HG03139 (cell line): Measurements from ENCODE around the gene EXOG.

ENCODE experiments used
- ATAC-seq: cut with Tn5 transposase; IDR thresholded peaks from one replicate; pipeline ENCODE4 v1.9.1; 2021; ENCODE audit not compliant: unreplicated experiment

EXOG gene

DNA sequence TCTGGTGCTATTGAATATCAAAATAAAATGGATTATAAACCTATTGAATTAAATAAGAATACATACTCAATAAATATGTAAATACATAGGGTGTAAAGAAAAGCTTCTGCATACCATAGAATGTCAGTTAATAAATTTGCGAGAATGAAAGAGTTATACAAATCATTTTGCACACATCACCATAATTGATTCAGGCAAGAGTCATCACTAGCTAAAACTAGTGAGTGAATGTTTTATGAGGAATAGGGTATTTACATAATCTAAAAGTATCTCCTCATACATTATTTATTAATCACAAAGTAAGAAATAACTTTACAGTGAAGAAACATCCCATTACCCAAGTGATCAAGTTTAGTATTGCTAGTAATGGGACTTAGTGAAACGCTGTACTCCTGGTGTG is 13.6 kb downstream of the EXOG start:
- no peak for ATAC-seq

DNA sequence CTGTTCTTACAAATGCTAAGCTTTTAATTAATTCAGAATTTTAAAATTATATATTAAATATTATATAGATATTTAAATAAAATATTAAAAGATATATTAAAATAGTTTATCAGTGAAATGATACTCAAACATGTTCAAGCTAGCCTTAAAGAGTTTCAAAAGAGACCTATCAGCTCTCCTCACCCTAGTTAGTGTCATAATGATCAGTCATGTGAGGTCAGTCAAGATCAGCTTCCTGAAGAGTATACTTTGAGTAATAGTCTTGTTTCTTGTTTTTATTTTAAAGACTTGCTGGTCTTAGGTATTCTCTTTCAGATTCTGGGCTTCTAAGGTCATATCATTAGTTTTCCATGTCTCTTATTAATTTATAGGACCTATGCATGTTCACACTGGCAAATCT is 14.5 kb downstream of the EXOG start:
- ATAC-seq: no peak

DNA sequence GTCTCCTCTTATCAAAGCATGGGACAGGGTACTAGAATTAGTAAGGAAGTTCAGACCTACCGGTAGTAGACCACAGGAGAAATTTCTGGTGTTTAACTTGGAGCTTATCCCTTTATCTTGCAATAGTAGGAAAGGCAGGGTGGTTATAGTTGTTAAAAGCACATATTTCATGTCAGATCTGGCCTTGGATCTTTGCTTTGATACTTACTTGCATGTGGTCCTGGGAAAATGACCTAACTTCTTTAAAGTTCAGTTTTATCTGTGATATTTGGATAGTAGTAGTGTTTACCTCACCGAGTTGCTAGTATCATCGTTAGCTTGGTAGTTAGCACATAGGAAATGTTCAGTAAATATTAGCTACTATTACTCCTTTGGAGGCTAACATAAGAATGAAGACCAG is 15.4 kb downstream of the EXOG start:
- no peak for ATAC-seq

DNA sequence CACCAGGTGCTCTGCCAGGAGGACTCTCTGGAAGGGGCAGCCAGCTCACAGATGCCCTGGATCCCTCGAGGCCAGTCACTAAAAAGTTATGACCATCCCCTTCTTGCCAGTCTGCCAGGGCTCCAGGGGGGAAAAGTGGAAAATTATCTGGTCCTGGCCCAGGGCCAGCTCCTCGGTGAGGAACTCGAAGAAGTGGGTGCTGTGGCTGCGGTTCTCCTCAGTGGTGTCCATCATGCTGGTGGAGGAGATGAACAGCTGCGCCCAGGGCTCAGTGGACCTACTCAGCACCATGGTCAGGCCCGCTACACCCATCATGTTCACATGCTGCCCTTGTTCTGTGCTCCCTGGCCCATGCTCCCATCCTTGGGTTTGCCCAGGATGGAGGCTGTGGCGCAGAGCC is 19.2 kb downstream of the EXOG start:
- no peak for ATAC-seq

DNA sequence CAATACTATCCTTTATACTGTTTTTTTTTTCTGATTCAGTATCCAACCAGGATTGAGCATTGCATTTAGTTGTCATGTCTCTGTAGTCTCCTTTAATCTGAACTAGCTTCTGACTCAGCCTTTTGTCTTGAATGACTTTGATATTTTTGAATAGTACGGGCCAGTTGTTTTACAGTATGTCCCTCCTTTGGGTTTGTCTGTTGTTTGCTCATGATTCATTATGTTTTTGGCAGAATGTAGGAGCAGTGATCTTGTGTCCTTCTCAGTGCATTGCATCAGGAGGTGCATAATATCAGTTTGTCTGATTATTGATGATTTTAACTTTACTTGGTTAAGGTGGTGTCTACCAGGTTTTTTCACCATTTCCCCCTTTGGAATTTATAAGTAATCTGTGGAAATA is 20.5 kb downstream of the EXOG start:
- ATAC-seq: no peak

DNA sequence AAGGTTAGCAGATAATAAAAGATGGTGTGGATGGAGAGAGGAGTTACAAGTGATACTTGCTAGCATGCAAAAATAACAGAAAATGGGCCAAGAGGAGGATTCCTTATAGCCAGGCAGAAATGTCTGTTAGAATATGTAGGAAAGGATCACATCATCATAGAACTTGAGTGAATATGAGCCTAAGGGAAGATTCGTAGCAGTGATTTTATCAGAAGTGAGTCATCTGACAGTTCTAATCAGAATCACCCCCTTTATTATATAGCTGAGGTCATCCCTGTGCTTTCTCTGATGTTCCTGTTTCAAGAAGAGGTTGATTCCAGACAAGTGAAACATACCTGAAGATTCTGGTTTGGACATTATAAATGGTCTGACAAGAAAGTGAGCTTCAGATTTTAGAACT is 22.9 kb downstream of the EXOG start:
- ATAC-seq: no peak

DNA sequence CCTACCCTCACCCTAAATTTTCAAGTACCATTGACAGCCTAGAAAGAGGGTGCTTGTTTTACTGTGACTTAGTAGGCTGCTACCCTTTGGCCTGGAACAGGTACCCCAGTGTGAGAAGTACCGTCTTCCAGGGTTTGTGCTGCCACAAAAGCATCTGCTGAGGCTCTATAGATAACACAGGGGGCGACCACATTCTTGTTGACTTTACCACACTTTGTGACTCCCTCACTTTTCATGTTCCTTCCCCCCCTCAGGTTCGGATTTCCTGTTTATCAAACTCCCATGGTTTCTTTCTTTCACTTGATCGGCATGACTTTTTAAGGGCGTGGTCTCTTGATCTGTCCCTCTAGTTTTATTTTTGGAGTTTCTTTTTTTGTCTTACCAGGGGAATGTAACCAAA is 23.5 kb downstream of the EXOG start:
- no peak for ATAC-seq

DNA sequence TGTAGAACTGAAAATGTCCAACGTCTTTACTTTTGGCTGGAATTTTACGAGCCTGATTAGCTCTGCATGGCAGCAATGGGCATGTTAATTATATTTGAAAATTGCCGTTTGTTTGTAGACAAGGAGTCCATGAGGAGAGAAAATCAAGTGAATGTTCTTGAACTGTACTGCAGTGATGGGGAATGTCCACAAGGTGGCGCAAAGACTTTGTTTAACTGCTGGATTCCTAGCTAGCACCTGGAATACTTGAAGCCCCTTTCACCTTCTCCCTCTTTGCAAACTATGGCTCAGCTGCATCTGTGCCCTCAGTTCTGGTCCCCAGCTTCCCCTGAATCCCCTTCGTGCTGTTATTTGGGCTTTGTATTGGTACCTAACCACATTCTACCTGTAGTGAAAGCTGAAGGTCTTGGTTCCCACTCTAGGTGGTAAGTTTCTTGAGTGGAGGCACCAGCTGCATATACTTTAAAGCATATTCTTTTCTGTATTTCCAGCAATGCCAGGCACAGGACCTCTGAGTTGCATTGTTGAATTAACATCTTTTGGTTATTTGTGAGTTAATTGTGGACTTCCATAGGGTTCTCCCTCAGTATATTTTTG is 25.3 kb downstream of the EXOG start:
- no peak for ATAC-seq

DNA sequence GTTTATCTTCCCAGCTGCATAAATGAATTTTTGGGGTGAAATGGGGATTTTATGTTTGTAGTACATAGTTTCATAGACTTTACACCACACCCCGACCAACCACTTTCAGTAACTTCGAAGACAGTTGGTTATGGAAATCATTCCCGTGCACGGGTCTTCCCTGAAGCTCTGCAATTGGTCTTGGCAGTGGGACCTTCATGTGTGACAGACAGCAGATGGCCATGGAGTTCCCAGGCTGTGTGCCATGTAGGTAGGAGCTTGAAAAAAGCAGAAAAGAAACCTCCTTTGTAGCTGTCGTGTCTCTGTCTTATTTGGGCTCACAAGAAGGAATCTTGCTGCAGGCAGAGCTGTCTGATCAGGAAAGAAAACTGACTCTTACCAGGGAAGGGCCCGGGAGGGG is 25.9 kb downstream of the EXOG start:
- ATAC-seq: no peak

DNA sequence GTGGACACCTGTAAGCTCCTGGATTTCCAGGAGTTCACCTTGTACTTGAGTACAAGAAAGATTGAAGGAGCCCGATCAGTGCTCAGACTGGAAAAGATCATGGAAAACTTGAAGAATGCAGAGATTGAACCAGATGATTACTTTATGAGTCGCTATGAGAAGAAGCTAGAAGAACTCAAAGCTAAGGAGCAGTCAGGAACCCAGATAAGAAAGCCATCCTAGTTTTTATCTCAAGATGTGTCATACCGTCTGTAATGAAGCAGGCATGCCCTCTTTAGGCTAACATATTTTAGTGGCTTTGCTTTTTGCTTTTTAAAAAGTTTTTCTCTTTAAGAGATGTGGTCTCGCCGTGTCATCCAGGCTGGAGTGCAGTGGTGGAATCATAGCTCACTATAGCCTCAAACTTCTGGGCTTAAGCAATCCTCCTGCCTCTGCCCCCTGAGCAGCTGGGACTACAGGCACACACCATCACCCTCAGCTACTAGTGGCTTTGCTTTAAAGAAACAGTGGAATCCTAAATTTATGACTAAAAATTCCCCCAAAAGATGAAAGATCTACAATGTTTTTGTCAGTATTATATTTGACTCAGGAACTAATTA is 28.1 kb downstream of the EXOG start:
- no peak for ATAC-seq

DNA sequence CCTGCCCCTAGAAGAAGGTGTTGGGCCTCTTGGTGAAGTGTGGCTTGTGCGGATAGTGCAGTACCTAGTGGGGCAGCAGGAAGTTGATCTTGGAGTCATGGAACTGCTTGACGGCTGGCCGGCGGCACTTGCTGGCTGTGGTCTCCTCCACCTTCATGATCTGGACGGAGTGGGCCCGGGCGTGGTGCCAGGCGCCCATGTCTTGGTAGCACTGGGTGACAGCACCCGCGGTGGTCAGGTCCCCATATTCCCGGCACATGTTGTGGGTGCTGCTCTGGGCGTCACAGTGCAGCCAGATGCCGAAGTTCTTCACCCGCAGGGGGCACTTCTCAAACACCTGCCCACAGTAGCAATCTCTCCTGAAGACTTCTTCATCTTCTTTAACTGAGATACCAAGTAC is 30.7 kb downstream of the EXOG start:
- ATAC-seq: no peak

DNA sequence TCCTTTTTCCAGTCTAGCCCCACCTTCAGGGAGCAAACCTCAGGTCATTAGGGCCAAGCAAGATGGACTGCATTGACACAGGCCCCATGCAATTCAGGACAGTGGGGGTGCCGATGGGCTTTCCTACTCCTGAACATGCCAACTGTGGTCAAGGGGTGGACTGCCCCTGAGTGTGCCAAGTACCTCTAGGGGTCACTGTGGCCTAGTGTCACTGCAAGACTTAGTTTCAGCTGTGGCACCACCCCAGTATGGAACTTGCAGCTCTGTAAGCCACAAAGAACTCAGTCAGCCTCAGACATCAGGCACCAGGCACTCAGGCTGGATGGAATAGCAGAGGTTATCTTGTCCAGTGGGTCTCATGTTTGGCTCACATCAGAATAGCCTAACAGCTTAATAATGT is 32.3 kb downstream of the EXOG start:
- ATAC-seq: no peak

DNA sequence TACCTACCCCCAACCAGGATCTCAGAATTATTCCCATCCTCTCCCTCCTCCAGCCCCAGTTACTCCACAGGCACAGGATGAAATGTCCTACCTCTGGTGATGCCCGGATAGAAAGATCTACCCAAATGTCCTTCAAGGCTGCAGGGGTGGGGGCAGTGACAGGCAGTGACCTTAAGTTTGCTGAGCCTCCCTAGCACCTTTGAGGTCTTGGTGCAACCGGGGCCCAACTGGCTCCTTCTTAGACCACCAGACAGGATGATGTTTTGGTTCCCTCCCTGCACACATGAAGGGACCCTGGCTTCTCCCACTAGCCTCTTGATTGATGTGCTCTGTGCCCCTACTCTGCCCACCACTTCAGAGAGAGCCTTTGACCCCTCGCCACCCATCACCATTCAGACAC is 36.4 kb downstream of the EXOG start:
- ATAC-seq: no peak

DNA sequence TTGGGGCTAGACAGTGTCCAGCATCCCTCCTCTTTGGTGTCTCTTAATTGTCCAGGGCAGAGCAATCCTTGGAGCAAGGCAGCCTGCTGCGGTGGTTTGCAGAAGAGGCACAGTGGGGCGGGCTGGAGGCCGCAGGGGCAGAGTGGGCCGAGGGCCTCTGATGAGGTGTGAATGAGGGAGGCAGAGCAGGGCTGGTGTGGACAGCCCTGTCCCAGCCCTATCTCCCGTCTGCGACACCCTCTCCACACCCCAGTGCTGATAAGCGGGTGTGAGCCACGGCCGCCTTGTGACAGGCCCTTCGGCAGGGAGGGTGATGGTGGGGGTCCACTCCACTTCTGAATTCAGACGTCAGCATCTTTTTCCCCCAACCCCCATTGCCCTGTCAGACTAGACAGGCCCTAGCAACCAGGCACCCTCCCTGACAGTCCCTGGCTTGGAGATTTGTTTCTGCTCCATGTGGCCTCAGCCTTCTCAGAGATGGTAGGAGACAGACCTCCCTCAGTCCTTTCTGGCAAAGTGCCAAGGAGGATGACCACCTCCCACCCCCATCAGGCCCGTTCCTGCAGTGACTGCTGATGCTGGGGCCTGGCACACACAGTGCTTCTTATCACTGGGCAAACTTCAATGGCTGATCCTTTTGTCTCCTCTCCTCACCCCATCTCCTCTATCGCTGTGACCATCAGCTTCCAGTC is 37.3 kb downstream of the EXOG start:
- ATAC-seq: no peak

DNA sequence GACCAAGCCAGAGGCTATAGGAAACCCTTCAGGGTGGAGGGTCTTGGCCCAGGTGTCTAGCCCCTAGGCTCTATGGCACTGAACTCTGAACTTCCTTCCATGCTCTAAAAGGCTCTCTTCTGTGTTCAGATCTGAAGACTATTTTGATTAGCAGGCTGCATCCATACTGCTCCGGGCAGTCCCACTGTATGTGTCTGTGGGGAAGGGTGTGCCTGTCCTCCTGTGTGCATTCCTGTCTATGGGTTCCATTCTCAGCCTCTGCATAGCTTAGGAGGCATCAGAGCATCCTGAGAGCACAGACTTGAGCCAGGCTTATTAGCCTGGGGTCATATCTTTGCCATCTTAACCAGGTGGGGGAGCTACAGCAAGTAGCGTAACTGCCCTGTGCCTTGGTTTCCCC is 38.0 kb downstream of the EXOG start:
- no peak for ATAC-seq

DNA sequence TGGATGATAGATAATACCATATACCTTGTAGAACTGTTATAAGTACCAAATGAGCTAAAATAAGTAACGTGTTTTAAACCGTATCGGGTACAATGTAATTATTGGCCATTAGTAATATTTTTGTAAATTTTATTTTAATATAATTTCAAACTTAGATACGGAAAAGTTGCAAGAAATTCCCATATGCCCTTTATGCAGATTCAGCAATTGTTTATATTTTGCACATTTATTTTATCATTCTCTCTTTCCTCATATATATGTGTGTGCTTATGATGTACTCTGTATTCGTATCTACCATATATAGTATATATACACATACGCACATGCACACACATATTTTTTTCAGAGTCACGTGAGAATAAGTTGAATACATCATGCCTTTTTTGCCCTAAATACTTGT is 38.5 kb downstream of the EXOG start:
- ATAC-seq: no peak

DNA sequence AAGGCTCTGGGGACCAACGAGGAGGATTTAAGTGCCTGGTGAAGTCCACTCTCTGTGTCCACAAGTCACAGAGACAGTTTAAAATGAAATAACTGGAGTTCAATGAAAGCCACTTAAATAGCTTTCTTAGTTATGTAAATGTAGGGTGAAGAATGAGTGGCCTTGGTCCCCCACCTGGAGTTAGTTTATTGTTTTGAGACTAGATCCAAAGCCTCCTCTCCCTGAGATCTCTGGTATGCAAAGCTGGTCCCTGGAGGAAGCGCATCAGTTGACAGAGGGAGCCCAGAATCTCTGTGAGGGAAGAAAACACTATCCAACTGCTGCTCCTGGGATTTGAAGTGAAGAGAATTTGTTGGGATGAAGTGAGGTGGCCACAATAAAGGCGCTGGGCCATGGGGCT is 40.5 kb downstream of the EXOG start:
- no peak for ATAC-seq

DNA sequence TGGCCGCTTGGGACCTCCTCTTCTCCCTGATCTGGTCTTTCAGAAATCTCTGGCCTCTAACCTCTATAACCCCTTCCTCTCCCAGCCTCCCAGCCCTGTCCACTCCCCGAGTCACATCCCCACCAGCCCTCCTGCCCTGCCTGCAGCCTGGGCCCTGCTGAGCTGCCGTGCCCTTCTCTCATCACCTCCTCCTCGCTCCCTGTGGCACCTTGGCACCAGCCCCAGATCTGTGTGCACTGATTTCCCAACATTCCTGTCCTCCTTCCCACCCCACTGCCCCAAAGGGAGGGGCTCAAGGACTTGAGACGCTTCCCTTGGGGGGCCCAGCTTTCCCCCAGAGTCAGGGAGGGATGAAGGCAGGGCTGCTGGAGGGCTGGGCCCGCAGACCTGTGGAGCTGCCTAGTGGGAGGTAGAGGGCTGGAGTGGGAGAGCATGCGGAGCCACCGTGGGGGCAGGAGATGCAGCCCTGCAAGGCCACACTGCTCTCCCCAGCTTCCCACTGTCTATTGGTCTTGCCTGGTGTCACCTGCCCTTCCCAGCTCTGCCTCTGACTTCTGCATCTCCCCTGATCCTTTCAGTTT is 42.7 kb downstream of the EXOG start:
- ATAC-seq: no peak

DNA sequence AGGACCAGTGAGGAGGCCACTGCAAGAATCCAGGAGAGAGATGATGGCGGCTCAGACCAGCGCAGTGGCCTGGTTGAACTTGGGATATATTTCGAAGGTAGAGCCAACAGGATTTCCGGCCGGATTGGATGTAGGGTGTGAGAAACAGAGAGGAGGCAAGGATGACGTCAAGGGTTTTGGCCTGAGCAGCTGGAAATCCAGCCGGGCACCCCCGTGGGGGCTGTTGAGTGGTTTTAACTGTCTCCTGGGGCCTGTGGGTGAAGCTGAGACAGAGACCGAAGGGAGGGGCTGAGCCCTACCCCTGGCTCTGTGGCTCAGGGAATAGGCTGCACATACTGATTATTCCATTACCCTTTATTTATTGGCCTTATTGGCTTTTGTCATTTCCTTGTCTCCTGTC is 45.7 kb downstream of the EXOG start:
- no peak for ATAC-seq

DNA sequence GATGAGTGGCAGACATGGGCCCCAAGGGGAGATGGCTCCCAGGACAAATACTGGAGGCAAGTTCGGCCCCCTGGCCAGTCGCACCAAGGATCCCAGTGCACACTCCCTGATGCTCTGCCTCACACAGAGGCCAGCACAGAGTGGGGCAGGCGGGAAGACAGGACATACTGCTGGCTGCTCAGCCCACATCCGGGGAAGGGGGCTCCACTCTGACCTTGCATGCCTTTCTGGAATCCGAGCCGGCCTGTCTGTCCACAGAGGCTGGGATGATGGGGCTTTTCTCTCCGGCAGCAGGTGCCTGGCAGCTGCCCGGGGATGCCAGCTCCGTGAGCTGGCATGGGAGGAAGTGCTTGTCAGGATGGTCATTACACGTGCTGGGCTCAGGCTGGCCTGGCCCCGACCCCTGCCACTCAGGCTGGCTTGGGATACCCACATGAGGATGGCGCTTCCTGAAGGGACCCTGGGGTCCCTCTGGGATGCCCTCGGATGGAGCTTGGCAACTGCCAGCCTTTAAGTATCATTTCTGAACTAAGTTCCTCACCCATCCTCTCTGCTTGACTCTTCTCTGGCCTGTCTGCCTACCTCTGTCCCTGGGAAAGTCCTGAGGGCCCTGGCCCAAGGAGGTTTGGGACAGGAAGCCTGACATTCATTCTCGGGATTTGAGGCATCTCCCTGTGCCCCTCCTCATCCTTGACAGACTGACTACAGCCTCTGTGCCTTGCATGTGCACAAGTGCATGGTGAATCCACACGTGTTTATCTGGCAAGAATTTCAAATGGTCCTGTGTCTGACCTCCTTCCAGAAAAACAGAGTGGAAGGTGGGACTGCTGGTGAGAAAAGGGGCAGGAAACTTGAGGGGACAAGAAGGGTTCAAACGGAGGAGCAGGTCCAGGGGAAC is 46.5 kb downstream of the EXOG start:
- ATAC-seq: no peak

DNA sequence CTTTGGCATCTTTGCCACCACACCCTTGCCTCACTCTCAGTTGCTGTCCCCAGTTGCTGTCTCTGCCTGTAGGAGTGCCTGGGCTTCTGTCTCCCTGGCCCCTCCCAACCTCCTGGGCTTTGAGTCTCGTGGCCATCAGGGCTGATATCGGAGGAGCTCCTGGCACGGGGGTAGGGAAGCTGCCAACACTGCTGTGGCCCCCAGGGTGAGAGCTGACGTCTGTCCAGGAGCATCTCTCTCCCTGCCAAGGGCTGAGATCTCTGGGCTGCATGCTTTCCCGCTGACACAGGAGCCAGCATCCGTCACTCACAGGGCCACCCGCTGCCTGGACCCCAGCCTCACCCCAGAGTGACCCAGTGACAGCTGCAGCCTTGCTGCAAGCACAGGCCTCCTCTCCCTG is 47.4 kb downstream of the EXOG start:
- ATAC-seq: no peak
